SHP77 treated with DMSO at 0.1 percent for 48 hours (cell line): ENCODE data around the gene C5orf15.

Experiments used
- DNase-seq: peaks from one replicate; lab custom pipeline; 2025; lab: John Stamatoyannopoulos, UW

C5orf15 gene

GRCh38 chr5:133968204-133968980, at the start of gene C5orf15:
Gene C5orf15, minus strand, starts transcription at chr5:133968625. Its CDS starts 41 bp downstream, at chr5:133968584.
- peak; percentile 95 for DNase-seq

- no peak for DNase-seq
Measured at GRCh38 chr5:134008266-134008749, 39.9 kb upstream of the C5orf15 start.

GRCh38 chr5:134007581-134008265, 39.3 kb upstream of the C5orf15 start:
- DNase-seq = no peak

GRCh38 chr5:134006115-134006514, 37.7 kb upstream of the C5orf15 start:
- DNase-seq = no peak

- DNase-seq = no peak
Measured at GRCh38 chr5:134005417-134006061, 37.1 kb upstream of the C5orf15 start.

- DNase-seq = no peak
Measured at GRCh38 chr5:134004626-134005416, 36.4 kb upstream of the C5orf15 start, which contains the start of gene VDAC1. Gene VDAC1, minus strand, starts transcription at chr5:134004975. Its CDS starts 11,963 bp downstream, at chr5:133993012.

GRCh38 chr5:134003817-134004625, 35.6 kb upstream of the C5orf15 start:
- DNase-seq = no peak

GRCh38 chr5:134003064-134003816, 34.8 kb upstream of the C5orf15 start:
- no peak for DNase-seq

GRCh38 chr5:134001938-134002731, 33.7 kb upstream of the C5orf15 start:
- no peak for DNase-seq

- DNase-seq = no peak
Measured at GRCh38 chr5:134000696-134001453, 32.5 kb upstream of the C5orf15 start.

GRCh38 chr5:134000091-134000511, 31.7 kb upstream of the C5orf15 start:
- DNase-seq = no peak

- DNase-seq = no peak
Measured at GRCh38 chr5:133998807-133999206, 30.4 kb upstream of the C5orf15 start.

- no peak for DNase-seq
Measured at GRCh38 chr5:133998042-133998441, 29.6 kb upstream of the C5orf15 start.

GRCh38 chr5:133996683-133997252, 28.3 kb upstream of the C5orf15 start:
- DNase-seq = no peak

- no peak for DNase-seq
Measured at GRCh38 chr5:133995883-133996563, 27.6 kb upstream of the C5orf15 start.

GRCh38 chr5:133995341-133995740, 26.9 kb upstream of the C5orf15 start:
- no peak for DNase-seq

- DNase-seq = no peak
Measured at GRCh38 chr5:133994990-133995333, 26.5 kb upstream of the C5orf15 start.
